ENCODE measurements around the gene ZNF124.

GRCh38 chr1:247145279-247145678, 26.5 kb downstream of the ZNF124 start:
- TF ChIP-seq CTCF (IDR thresholded peaks at IDR 0.05) (no peak), ESRRA (IDR thresholded peaks at IDR 0.05; ENCODE audit: borderline replicate concordance, low read length) (no peak), EP300 (IDR thresholded peaks at IDR 0.05) (no peak), MAX (IDR thresholded peaks at IDR 0.05) (no peak), POLR2A (IDR thresholded peaks at IDR 0.05; ENCODE audit: low read length) (no peak), SREBF2 (IDR thresholded peaks at IDR 0.05) (no peak), MYC (IDR thresholded peaks at IDR 0.05; ENCODE audit: borderline replicate concordance, low read length) (no peak), RAD21 (conservative IDR thresholded peaks at IDR 0.05 in 1 of 2, IDR thresholded peaks at IDR 0.05 in 1 of 2) (no peak), CHD2 (IDR thresholded peaks at IDR 0.05; ENCODE audit: low read length, partially characterized antibody) (no peak)
- TF ChIP-seq, protein P1, sequence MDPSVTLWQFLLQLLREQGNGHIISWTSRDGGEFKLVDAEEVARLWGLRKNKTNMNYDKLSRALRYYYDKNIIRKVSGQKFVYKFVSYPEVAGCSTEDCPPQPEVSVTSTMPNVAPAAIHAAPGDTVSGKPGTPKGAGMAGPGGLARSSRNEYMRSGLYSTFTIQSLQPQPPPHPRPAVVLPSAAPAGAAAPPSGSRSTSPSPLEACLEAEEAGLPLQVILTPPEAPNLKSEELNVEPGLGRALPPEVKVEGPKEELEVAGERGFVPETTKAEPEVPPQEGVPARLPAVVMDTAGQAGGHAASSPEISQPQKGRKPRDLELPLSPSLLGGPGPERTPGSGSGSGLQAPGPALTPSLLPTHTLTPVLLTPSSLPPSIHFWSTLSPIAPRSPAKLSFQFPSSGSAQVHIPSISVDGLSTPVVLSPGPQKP (IDR thresholded peaks at IDR 0.05; ENCODE audit: low read depth, low read length), result no peak
- TF ChIP-seq, protein P2, sequence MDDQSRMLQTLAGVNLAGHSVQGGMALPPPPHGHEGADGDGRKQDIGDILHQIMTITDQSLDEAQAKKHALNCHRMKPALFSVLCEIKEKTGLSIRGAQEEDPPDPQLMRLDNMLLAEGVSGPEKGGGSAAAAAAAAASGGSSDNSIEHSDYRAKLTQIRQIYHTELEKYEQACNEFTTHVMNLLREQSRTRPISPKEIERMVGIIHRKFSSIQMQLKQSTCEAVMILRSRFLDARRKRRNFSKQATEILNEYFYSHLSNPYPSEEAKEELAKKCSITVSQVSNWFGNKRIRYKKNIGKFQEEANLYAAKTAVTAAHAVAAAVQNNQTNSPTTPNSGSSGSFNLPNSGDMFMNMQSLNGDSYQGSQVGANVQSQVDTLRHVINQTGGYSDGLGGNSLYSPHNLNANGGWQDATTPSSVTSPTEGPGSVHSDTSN (IDR thresholded peaks at IDR 0.05), result no peak
